Tibial nerve (tissue), 4 donors: ENCODE data around the gene NCOA5.

Source experiments
- CTCF ChIP-seq, 5 experiments: fragments of 200-600 bp in 3 of 5; fragments of 450-650 bp in 2 of 5; sonication (generic) in 3 of 5; IDR thresholded peaks; one replicate each; pipeline ENCODE4 v1.5.1; 2016 to 2019; ENCODE audit warnings: antibody characterized with exemption in 5 of 5, mild to moderate bottlenecking in 3 of 5, moderate library complexity in 2 of 5
- EP300 ChIP-seq, 2 donors: sonication (generic); formaldehyde crosslinking; IDR thresholded peaks; one replicate each; pipeline ENCODE4 v1.6.1; 2017; ENCODE audit warnings: antibody characterized with exemption in 2 of 2, mild to moderate bottlenecking in 1 of 2
- POLR2A ChIP-seq, 2 donors: fragments of 450-650 bp; IDR thresholded peaks; one replicate each; pipeline ENCODE4 v1.6.1; 2017; ENCODE audit warnings: antibody characterized with exemption in 2 of 2, mild to moderate bottlenecking in 2 of 2, moderate library complexity in 2 of 2

- TF ChIP-seq CTCF (IDR thresholded peaks at IDR 0.05) (no peak), POLR2A (IDR thresholded peaks at IDR 0.05) (no peak), EP300 (IDR thresholded peaks at IDR 0.05) (no peak)
Measured at GRCh38 chr20:46035253-46035652, 54.5 kb downstream of the NCOA5 start.
